Midbrain (tissue), 1 donor: ENCODE results near the gene ACSF2.
A peak's percentile ranks its signal among the peaks of the same experiment; 100 is the strongest.
"Not testable (repeated sequence)": the region's sequence is repeated elsewhere in the genome, so short reads cannot be mapped to it uniquely, and the experiment has no call there.

Experiments
- DNase-seq: peaks from one replicate; lab custom pipeline; 2025; lab: John Stamatoyannopoulos, UW

The ACSF2 gene

GRCh38 chr17:50464736-50465135, 38.7 kb downstream of the ACSF2 start:
- DNase-seq, result no peak

DNA sequence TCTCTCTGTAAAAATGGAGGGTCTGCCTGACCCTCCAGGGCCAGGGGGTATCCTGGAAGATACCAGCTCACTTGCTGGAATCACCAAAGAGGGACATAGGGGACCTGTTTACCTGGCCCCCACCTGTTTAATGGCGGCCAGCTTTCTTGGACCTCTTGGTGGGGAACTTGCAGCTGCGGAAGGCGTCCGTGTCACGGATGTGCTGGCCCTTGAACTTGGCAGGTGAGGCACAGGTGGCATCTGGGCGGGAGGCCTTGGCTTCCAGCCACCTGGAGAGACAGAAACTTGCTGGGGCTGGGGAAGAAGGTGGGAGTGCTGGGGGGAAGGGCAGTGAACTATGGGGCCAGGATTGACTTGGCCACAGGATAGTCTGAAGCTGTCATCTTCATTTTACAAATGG, 39.2 kb downstream of the ACSF2 start:
- no peak for DNase-seq

GRCh38 chr17:50465635-50466034, 39.6 kb downstream of the ACSF2 start:
- DNase-seq, result no peak

- DNase-seq, result no peak
Observed at GRCh38 chr17:50466371-50467113, 40.5 kb downstream of the ACSF2 start.

GRCh38 chr17:50467114-50467854, 41.3 kb downstream of the ACSF2 start:
- DNase-seq, result no peak

GRCh38 chr17:50467855-50468303, 41.9 kb downstream of the ACSF2 start:
- no peak for DNase-seq

GRCh38 chr17:50468304-50469207, 42.5 kb downstream of the ACSF2 start, which contains the start of gene CHAD:
Gene CHAD (minus strand): TSS chr17:50468880. CDS start chr17:50468813, 67 bp downstream.
- no peak for DNase-seq

DNA sequence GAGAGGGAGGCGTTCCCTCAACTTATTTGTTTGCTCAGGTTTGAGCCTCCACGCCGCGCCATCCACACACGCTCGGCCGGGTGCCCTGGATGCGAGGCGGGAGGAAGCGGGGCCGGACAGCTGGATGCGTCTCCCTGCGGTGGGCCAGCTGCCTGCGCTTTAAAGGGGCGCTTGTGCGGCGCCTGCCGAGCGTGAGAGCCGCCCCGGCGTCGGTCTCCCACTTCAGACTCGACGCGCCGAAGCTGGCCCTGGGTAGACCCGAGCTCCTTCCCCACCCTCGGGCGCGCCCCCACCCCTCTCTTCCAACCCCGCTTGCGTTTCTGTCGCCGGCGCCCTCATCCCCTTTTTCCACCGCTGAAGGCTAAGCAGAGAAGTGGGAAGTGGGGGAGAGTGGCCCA, 43.2 kb downstream of the ACSF2 start:
- DNase-seq, result no peak

DNA sequence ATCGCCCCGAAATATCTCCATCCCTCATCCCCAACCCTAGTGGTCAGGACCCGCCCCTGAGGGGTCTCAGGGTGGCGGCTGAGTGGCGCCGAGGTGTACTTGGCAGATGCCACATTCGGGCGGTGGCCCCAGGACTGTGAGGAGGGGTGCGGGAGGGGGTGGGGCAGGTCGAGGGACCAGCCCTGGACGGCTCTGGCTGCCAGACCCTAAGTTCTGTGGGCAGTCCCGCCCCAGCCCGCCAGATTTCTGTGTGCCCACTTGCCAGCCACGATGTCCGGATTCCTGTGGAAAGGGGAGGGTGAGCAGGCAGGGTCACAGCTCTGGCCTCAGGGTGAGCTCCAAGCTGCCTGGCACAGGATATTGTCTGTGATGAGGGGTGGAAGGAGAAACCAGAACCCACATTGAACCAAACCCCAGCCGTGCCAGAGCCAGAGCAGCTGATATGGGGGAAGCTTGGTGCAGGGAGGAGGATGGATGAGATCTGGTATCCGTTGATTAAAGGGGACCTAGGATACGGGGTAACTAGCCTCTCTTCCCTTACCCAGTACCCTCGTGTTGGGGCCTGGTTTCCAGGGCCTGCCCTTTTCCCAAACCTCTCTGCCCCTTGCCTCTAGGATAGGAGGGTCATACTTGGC, 43.8 kb downstream of the ACSF2 start:
- DNase-seq, result no peak

DNA sequence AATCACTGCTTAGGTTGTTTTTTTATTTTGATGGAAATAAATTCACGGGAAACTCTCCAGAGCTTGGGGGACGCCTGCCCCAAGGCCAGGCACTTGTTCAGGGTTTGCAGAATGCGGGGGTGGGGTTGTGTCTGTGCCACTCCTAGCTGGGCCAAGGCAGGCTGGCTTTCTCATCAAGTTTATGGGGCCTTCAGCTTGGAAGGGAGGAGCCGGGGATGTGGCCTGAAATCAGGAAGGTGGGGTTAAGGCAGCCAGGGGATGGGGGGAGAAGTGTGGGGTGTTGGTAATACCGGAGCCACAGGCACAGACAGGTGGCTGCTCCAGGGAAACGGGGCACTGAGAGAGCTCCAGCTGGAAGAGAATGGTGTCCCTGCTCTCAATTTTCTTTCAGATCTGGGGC, 44.4 kb downstream of the ACSF2 start:
- no peak for DNase-seq

DNA sequence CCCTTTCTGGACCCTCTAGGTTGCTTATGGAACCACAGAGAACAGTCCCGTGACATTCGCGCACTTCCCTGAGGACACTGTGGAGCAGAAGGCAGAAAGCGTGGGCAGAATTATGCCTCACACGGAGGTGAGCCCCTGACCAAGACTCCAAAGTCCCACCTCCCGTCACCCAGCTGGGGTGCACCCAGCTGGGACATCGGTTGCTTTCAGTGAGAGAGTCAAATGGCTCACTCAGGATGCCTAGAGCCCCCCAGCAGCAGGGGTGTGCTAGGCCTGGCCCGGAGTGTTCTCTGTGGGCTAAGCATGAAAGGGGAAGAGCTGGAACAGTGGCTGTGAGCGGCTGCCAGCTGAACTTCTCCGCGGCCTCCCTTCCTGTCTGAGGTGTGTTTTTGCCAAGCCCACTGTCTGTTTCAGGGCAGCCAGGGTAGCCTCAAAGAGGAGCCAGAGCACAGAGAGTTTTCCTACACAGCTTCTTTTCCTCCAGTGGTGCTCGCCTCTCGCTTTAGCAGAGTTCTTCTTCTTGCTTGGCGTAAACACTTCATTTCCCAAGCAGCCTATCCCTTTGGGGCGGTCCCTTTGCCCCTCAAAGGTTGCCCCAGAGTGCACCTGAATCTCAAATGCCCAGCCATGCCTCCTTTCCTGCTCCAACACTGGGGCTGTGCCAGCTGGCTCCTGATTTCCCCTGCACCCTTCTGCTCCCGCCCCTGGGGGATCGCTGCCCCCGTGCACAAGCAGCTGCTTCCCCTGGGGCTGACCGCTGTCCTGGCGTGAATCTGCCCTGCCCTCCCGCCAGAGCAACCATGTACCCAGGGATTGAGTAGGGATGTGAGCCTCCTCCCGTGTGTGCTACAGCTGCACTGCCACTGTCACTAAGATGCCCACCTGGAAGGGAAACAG, 45.2 kb downstream of the ACSF2 start:
- DNase-seq, result peak; percentile 17

- no peak for DNase-seq
Observed at GRCh38 chr17:50472286-50472685, 46.3 kb downstream of the ACSF2 start.

DNA sequence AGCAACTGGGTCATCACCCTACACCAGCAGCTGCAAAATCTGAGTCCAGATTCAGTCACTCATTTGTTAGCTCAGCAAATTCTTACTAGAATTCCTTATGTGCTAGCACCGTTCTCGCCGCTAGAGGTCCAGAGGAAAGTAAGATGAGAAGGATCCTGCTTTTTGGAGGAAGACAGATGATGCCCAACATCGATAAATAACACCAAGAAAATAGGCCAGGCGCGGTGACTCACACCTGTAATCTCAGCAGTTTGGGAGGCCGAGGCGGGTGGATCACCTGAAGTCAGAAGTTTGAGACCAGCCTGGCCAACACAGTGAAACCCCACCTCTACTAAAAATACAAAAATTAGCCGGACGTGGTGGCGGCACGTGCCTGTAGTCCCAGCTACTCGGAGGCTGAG, 46.7 kb downstream of the ACSF2 start:
- not testable (repeated sequence) for DNase-seq

DNA sequence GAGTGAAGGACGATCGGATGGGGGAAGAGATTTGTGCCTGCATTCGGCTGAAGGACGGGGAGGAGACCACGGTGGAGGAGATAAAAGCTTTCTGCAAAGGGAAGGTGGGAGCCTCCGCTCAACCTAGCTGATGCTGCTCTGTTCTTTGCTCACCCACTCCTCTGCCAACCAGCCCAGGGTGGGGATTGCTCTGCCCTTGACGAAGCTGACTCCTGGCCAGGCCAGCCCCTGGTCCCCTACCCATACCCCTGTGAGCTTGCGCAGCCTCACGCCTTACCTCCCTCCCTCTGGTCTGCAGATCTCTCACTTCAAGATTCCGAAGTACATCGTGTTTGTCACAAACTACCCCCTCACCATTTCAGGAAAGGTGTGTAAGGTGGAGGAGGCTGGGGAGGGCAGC, 47.9 kb downstream of the ACSF2 start:
- DNase-seq, result no peak

- DNase-seq, result no peak
Observed at GRCh38 chr17:50474523-50474922, 48.5 kb downstream of the ACSF2 start.

GRCh38 chr17:50475362-50475761, 49.3 kb downstream of the ACSF2 start:
- DNase-seq, result no peak

GRCh38 chr17:50475775-50476544, 49.9 kb downstream of the ACSF2 start:
- DNase-seq, result not testable (repeated sequence)

GRCh38 chr17:50476545-50477315, 50.7 kb downstream of the ACSF2 start:
- no peak for DNase-seq

- no peak for DNase-seq
Observed at GRCh38 chr17:50477976-50478375, 52.0 kb downstream of the ACSF2 start.
